Bronchial epithelial cell (primary cell): ENCODE data around the gene OVOL1. TPM values are rescaled to one million over a fixed set of nuclear protein-coding genes. Genes with fewer than 3 reads are reported as not detected.
"Not testable (repeated sequence)": the region's sequence is repeated elsewhere in the genome, so short reads cannot be mapped to it uniquely, and the experiment has no call there.

Source experiments
- DNase-seq: peaks from one replicate; pipeline ENCODE4 v3.0.0-alpha.2; 2010; ENCODE audit warnings: low read depth
- FAIRE-seq: peaks from 2 replicates; lab custom pipeline; 2011; peaks lifted over from hg19 to GRCh38; lab: Jason Lieb, UNC
- H3K27me3 ChIP-seq: 2 replicates; pipeline ENCODE4 v1.5.1; 2011; ENCODE audit warnings: low read length; ENCODE audit not compliant: control insufficient read depth, insufficient read depth
- H3K36me3 ChIP-seq: 2 replicates; pipeline ENCODE4 v1.5.1; 2011; ENCODE audit warnings: low read length; ENCODE audit not compliant: control insufficient read depth, insufficient read depth
- H3K4me3 ChIP-seq: 2 replicates; pipeline ENCODE4 v1.5.1; 2011; ENCODE audit warnings: mild to moderate bottlenecking, low read depth, low read length, control low read depth
- CTCF ChIP-seq: IDR thresholded peaks from 2 replicates; pipeline ENCODE4 v1.5.1; 2011; ENCODE audit warnings: mild to moderate bottlenecking, moderate library complexity, low read length, control low read depth, inconsistent platforms; ENCODE audit not compliant: insufficient read depth, severe bottlenecking
- total RNA-seq: library from RNA; depleted of rRNA; stranded (reverse); fragments of >200 nt; gene quantifications from 2 replicates; pipeline ENCODE4 v1.2.1, GENCODE V29; 2014

Gene OVOL1
- total RNA-seq, 1 donor from 2014 or later, result 6.3 TPM

- FAIRE-seq, result no peak
- no peak for DNase-seq
- no peak for TF ChIP-seq CTCF
These were observed 19.5 kb upstream of the OVOL1 start for GRCh38 chr11:65767406-65767805.

GRCh38 chr11:65767806-65768205 lies 19.1 kb upstream of the OVOL1 start:
- not testable (repeated sequence) for H3K4me3 ChIP-seq, H3K27me3 ChIP-seq, DNase-seq, H3K36me3 ChIP-seq, FAIRE-seq

More at GRCh38 chr11:65767406-65767805, 19.5 kb upstream of the OVOL1 start:
- no peaks in the 10 kb centered on the region for H3K27me3 ChIP-seq
- H3K36me3 ChIP-seq, result no peaks in the 10 kb centered on the region
- no peak overlapping the region for H3K4me3 ChIP-seq

- TF ChIP-seq CTCF, result no peak
- DNase-seq, result no peak
- no peaks in the 10 kb centered on the region for H3K36me3 ChIP-seq
- no peak for FAIRE-seq
- H3K4me3 ChIP-seq, result no peak overlapping the region
- no peaks in the 10 kb centered on the region for H3K27me3 ChIP-seq
These were observed 15.8 kb upstream of the OVOL1 start for GRCh38 chr11:65770951-65771567.

GRCh38 chr11:65771589-65772112 lies 15.2 kb upstream of the OVOL1 start:
- TF ChIP-seq CTCF, result no peak
- no peak overlapping the region for H3K4me3 ChIP-seq

GRCh38 chr11:65773784-65774411 lies 13.0 kb upstream of the OVOL1 start:
- FAIRE-seq (no peak), DNase-seq (peak; percentile 82)
- TF ChIP-seq CTCF, result peak; percentile 14
- Histone ChIP-seq H3K27me3 (no peaks in the 10 kb centered on the region), H3K4me3 (no peak overlapping the region), H3K36me3 (peaks cover 6% of the 10 kb centered on the region)

More at GRCh38 chr11:65771589-65772112, 15.2 kb upstream of the OVOL1 start:
- Histone ChIP-seq H3K36me3 (no peaks in the 10 kb centered on the region), H3K27me3 (no peaks in the 10 kb centered on the region)
- FAIRE-seq (no peak), DNase-seq (no peak)

- FAIRE-seq (no peak), DNase-seq (no peak)
- TF ChIP-seq CTCF, result no peak
- Histone ChIP-seq H3K4me3 (no peak overlapping the region), H3K27me3 (no peaks in the 10 kb centered on the region), H3K36me3 (peaks cover 9% of the 10 kb centered on the region)
These were observed 12.1 kb upstream of the OVOL1 start for GRCh38 chr11:65774525-65775306.
